H1 (cell line): Measurements from ENCODE around the gene CXCL12. TPM values are rescaled to one million over a fixed set of nuclear protein-coding genes. Genes with fewer than 3 reads are reported as not detected.

Experiments used
- CTCF ChIA-PET: fragments of 300-600 bp; sonication (Branson Sonifier 250); formaldehyde crosslinking; loops from one replicate; lab custom pipeline; 2021; ENCODE audit not compliant: partially characterized antibody; lab: Charles Lee
- POLR2A ChIA-PET: fragments of 300-600 bp; sonication (Branson Sonifier 250); formaldehyde crosslinking; loops from one replicate; lab custom pipeline; 2021; ENCODE audit warnings: inconsistent platforms; ENCODE audit not compliant: partially characterized antibody; lab: Charles Lee
- DNase-seq, 2 experiments: peaks; one replicate each; pipeline versions ENCODE4 v3.0.0 to v3.0.0-alpha.2; 2010 to 2022; ENCODE audit warnings: low spot score in 2 of 2, low read depth in 1 of 2, mixed read lengths in 1 of 2
- FAIRE-seq: peaks from 2 replicates; lab custom pipeline; 2011; peaks lifted over from hg19 to GRCh38; lab: Jason Lieb, UNC
- H2AFZ ChIP-seq: 2 replicates; pipeline ENCODE4 v1.8.1; 2012; ENCODE audit warnings: low read length, inconsistent platforms
- H2AK5ac ChIP-seq: 2 replicates; pipeline ENCODE4 v1.6.1; 2013; ENCODE audit warnings: low read depth, low read length
- H2BK120ac ChIP-seq: replicated peaks from 2 replicates; pipeline ENCODE3; 2013; ENCODE audit warnings: low read depth, low read length, inconsistent platforms
- H2BK12ac ChIP-seq: 2 replicates; pipeline ENCODE4 v1.6.1; 2013; ENCODE audit warnings: low read depth, low read length
- H2BK15ac ChIP-seq: 2 replicates; pipeline ENCODE4 v1.6.1; 2013; ENCODE audit warnings: low read length
- H2BK20ac ChIP-seq: 2 replicates; pipeline ENCODE4 v1.6.1; 2013; ENCODE audit warnings: low read length
- H2BK5ac ChIP-seq: 2 replicates; pipeline ENCODE4 v1.6.1; 2013; ENCODE audit warnings: low read depth, low read length
- H3K14ac ChIP-seq: 2 replicates; pipeline ENCODE4 v1.6.1; 2013; ENCODE audit warnings: inconsistent platforms; ENCODE audit not compliant: insufficient read length
- H3K18ac ChIP-seq: 2 replicates; pipeline ENCODE4 v1.6.1; 2013; ENCODE audit warnings: low read length; ENCODE audit errors: extremely low read depth
- H3K23ac ChIP-seq: 2 replicates; pipeline ENCODE4 v1.6.1; 2013; ENCODE audit warnings: inconsistent platforms; ENCODE audit not compliant: insufficient read length
- H3K23me2 ChIP-seq: 2 replicates; pipeline ENCODE4 v1.6.1; 2013; ENCODE audit warnings: low read depth, low read length
- H3K27ac ChIP-seq: 2 replicates; pipeline ENCODE4 v1.6.1; 2011; ENCODE audit warnings: low read depth, low read length, inconsistent platforms
- H3K27me3 ChIP-seq, 4 experiments: replicated peaks in 1 of 4; 1 replicate in 1 of 4; 2 replicates in 3 of 4; pipeline versions ENCODE4 v1.6.1 to v1.8.1; 2011 to 2013; ENCODE audit warnings: low read length in 3 of 4, mild to moderate bottlenecking in 3 of 4, inconsistent platforms in 2 of 4, mixed read lengths in 2 of 4, moderate library complexity in 1 of 4; ENCODE audit not compliant: control insufficient read depth in 3 of 4, insufficient read depth in 3 of 4; ENCODE audit errors: extremely low read depth in 1 of 4
- H3K36me3 ChIP-seq, 4 experiments: 2 replicates each; pipeline versions ENCODE4 v1.6.1 to v1.8.1; 2011 to 2013; ENCODE audit warnings: mild to moderate bottlenecking in 4 of 4, low read length in 3 of 4, moderate library complexity in 2 of 4, control low read depth in 1 of 4, inconsistent platforms in 1 of 4; ENCODE audit not compliant: insufficient read depth in 4 of 4, control insufficient read depth in 2 of 4
- H3K4ac ChIP-seq: replicated peaks from 2 replicates; pipeline ENCODE3; 2013; ENCODE audit warnings: low read length, low read depth, mixed read lengths, inconsistent platforms; ENCODE audit not compliant: insufficient read length
- H3K4me1 ChIP-seq, 4 experiments: replicated peaks in 1 of 4; 1 replicate in 1 of 4; 2 replicates in 3 of 4; pipeline versions ENCODE4 v1.6.1 to v1.8.1; 2011 to 2013; ENCODE audit warnings: low read length in 3 of 4, inconsistent platforms in 2 of 4, mixed read lengths in 1 of 4; ENCODE audit not compliant: insufficient read depth in 4 of 4, control insufficient read depth in 3 of 4
- H3K4me2 ChIP-seq, 2 experiments: 2 replicates each; pipeline versions ENCODE4 v1.6.1 to v1.8.1; 2011 to 2013; ENCODE audit warnings: low read depth in 2 of 2, low read length in 2 of 2, control low read depth in 1 of 2, inconsistent platforms in 1 of 2, mild to moderate bottlenecking in 1 of 2; ENCODE audit not compliant: insufficient read depth in 1 of 2
- H3K4me3 ChIP-seq, 4 experiments: fragments of 200-600, 300-600 bp in 1 of 4; sonication (generic), shearing (Covaris generic), sonication (Bioruptor Twin) in 1 of 4; 2 replicates each; pipeline versions ENCODE4 v1.5.1 to v1.8.1; 2011 to 2016; ENCODE audit warnings: low read length in 4 of 4, low read depth in 3 of 4, control low read depth in 2 of 4, inconsistent platforms in 2 of 4, mild to moderate bottlenecking in 2 of 4, mixed read lengths in 1 of 4, moderate library complexity in 1 of 4; ENCODE audit not compliant: insufficient read depth in 2 of 4; ENCODE audit errors: extremely low read depth in 1 of 4
- H3K56ac ChIP-seq: replicated peaks from 2 replicates; pipeline ENCODE3; 2013; ENCODE audit warnings: low read depth, mild to moderate bottlenecking, mixed read lengths, low read length, inconsistent platforms; ENCODE audit not compliant: insufficient read length
- H3K79me1 ChIP-seq: 2 replicates; pipeline ENCODE4 v1.6.1; 2013; ENCODE audit warnings: low read depth, low read length, control low read depth
- H3K79me2 ChIP-seq, 2 experiments: 2 replicates each; pipeline versions ENCODE4 v1.6.1 to v1.8.1; 2012 to 2013; ENCODE audit warnings: low read length in 2 of 2, mild to moderate bottlenecking in 2 of 2, inconsistent platforms in 1 of 2; ENCODE audit not compliant: insufficient read depth in 2 of 2, control insufficient read depth in 1 of 2
- H3K9ac ChIP-seq, 4 experiments: replicated peaks in 1 of 4; 1 replicate in 1 of 4; 2 replicates in 3 of 4; pipeline versions ENCODE4 v1.6.1 to v1.8.1; 2011 to 2013; ENCODE audit warnings: low read depth in 3 of 4, low read length in 3 of 4, control low read depth in 2 of 4, mild to moderate bottlenecking in 2 of 4, moderate library complexity in 2 of 4, inconsistent platforms in 1 of 4; ENCODE audit errors: extremely low read depth in 1 of 4
- H3K9me3 ChIP-seq, 2 experiments: 2 replicates each; pipeline versions ENCODE4 v1.6.1 to v1.8.1; 2012 to 2013; ENCODE audit warnings: mild to moderate bottlenecking in 2 of 2, moderate library complexity in 2 of 2, control low read depth in 1 of 2, inconsistent platforms in 1 of 2, low read depth in 1 of 2, low read length in 1 of 2, mixed read lengths in 1 of 2; ENCODE audit not compliant: insufficient read depth in 2 of 2
- H4K20me1 ChIP-seq, 2 experiments: replicated peaks in 1 of 2; 2 replicates each; pipeline versions ENCODE3 to v1.8.1; 2011 to 2013; ENCODE audit warnings: inconsistent platforms in 2 of 2, low read length in 2 of 2, mild to moderate bottlenecking in 1 of 2; ENCODE audit not compliant: insufficient read depth in 2 of 2, control insufficient read depth in 1 of 2
- H4K5ac ChIP-seq: 2 replicates; pipeline ENCODE4 v1.6.1; 2013; ENCODE audit warnings: low read length, low read depth, mixed read lengths, inconsistent platforms; ENCODE audit not compliant: insufficient read length
- H4K8ac ChIP-seq: 2 replicates; pipeline ENCODE4 v1.8.0; 2013; ENCODE audit warnings: mild to moderate bottlenecking, moderate library complexity, low read length, inconsistent platforms; ENCODE audit not compliant: insufficient read depth; ENCODE audit errors: extremely low read depth
- H4K91ac ChIP-seq: replicated peaks from 2 replicates; pipeline ENCODE3; 2013; ENCODE audit warnings: low read length, mixed read lengths, inconsistent platforms; ENCODE audit not compliant: insufficient read length
- ATF2 ChIP-seq: IDR thresholded peaks from 2 replicates; pipeline ENCODE4 v1.6.1; 2012; ENCODE audit warnings: low read length, inconsistent platforms
- BCL11A ChIP-seq, 2 experiments: IDR thresholded peaks; one replicate each; pipeline ENCODE4 v1.6.1; 2011; ENCODE audit warnings: low read depth in 2 of 2, low read length in 2 of 2, mild to moderate bottlenecking in 2 of 2
- FOSL1 ChIP-seq: IDR thresholded peaks from 2 replicates; pipeline ENCODE4 v1.6.1; 2011; ENCODE audit warnings: mild to moderate bottlenecking, low read depth, low read length, moderate library complexity; ENCODE audit not compliant: insufficient read depth
- GTF2F1 ChIP-seq: IDR thresholded peaks from 2 replicates; pipeline ENCODE4 v1.6.1; 2012; ENCODE audit warnings: low read depth, low read length, improper control_type of control experiment, borderline replicate concordance
- HDAC6 ChIP-seq: IDR thresholded peaks from one replicate; pipeline ENCODE4 v1.7.1; 2012; ENCODE audit warnings: low read depth, mild to moderate bottlenecking, inconsistent platforms, low read length, moderate library complexity
- KDM5A ChIP-seq: fragments of 200-600 bp; IDR thresholded peaks from 2 replicates; pipeline ENCODE4 v1.7.1; 2012; ENCODE audit warnings: mild to moderate bottlenecking, low read length, inconsistent platforms, mixed read lengths
- RBBP5 ChIP-seq: IDR thresholded peaks from 2 replicates; pipeline ENCODE4 v1.7.1; 2012; ENCODE audit warnings: low read depth, mild to moderate bottlenecking, inconsistent platforms, low read length, moderate library complexity, borderline replicate concordance
- RFX5 ChIP-seq: IDR thresholded peaks from 2 replicates; pipeline ENCODE4 v1.6.1; 2011; ENCODE audit warnings: low read depth, low read length, improper control_type of control experiment, borderline replicate concordance
- SIN3A ChIP-seq, 2 experiments: IDR thresholded peaks in 1 of 2; conservative IDR thresholded peaks in 1 of 2; 2 replicates each; pipeline ENCODE4 v1.6.1; 2011 to 2012; ENCODE audit warnings: low read length in 2 of 2, improper control_type of control experiment in 1 of 2, low read depth in 1 of 2, mild to moderate bottlenecking in 1 of 2
- SIX5 ChIP-seq: IDR thresholded peaks from 2 replicates; pipeline ENCODE4 v1.6.1; 2011; ENCODE audit warnings: mild to moderate bottlenecking, low read depth, low read length
- SRF ChIP-seq: IDR thresholded peaks from 2 replicates; pipeline ENCODE4 v1.6.1; 2011; ENCODE audit warnings: mild to moderate bottlenecking, low read depth, low read length, moderate library complexity
- TBP ChIP-seq: IDR thresholded peaks from 2 replicates; pipeline ENCODE4 v1.6.1; 2011; ENCODE audit warnings: low read depth, low read length, improper control_type of control experiment
- ZNF274 ChIP-seq: IDR thresholded peaks from 2 replicates; pipeline ENCODE4 v1.7.0; 2012; ENCODE audit warnings: low read length, borderline replicate concordance; ENCODE audit errors: extremely low read depth
- WGBS, 2 experiments: shearing (Covaris generic) in 1 of 2; methylation state at CpG; one replicate each; pipeline versions ENCODE4 v1.1.6 to v1.1.7; 2013 to 2015; ENCODE audit warnings: low lambda C conversion rate in 2 of 2, mixed read lengths in 2 of 2, inconsistent platforms in 1 of 2, low coverage in 1 of 2, missing lambda C conversion rate in 1 of 2; ENCODE audit not compliant: insufficient replicate concordance in 2 of 2, insufficient coverage in 1 of 2, insufficient read length in 1 of 2; ENCODE audit errors: extremely low coverage in 1 of 2, missing lambda C conversion rate in 1 of 2; 5-methylcytosine and 5-hydroxymethylcytosine counted together
- polyA plus RNA-seq, 7 experiments: library from polyadenylated mRNA; depleted of rRNA in 3 of 7; stranded (reverse) in 5 of 7; unstranded in 2 of 7; fragments of >200 nt in 5 of 7; fragments of 200-250 nt in 2 of 7; gene quantifications; 1 replicate in 5 of 7; 2 replicates in 1 of 7; 4 replicates in 1 of 7; pipeline versions ENCODE4 v1.2.1 to v1.2.3, GENCODE V29; 2011 to 2013; ENCODE audit warnings: missing spikeins in 2 of 7, mixed read lengths in 2 of 7
- total RNA-seq: library from RNA; stranded (reverse); fragmentation: NEBNext Ultra II Directional; extraction: Animal tissue kit (Norgen Biotek cat#: 25700); gene quantifications from 2 replicates; pipeline ENCODE4 v1.2.1, GENCODE V29; 2021

CXCL12 gene
- total and polyA plus RNA-seq, 2 of the 8 experiments (the other 6 are each of a cell fraction or from before 2014, with no cell fraction given): 51.4 to 53.8 TPM

- no peak overlapping the region for H2AFZ ChIP-seq
- H2BK20ac ChIP-seq: no peak overlapping the region
- H3K27ac ChIP-seq: no peak overlapping the region
- no peak overlapping the region for H3K4me3 ChIP-seq
- DNase-seq (no peak), FAIRE-seq (no peak)
- no peak overlapping the region for H2BK15ac ChIP-seq
- H2BK12ac ChIP-seq: no peak overlapping the region
- H4K20me1 ChIP-seq: no peaks in the 10 kb centered on the region
- no peak overlapping the region for H3K4me2 ChIP-seq
- no peaks in the 10 kb centered on the region; a peak in 1 of 7 replicates for H3K4me1 ChIP-seq
- H3K4ac ChIP-seq: no peak overlapping the region
- POLR2A ChIA-PET: no interaction called here
- H3K18ac ChIP-seq: no peak overlapping the region
- H4K5ac ChIP-seq: no peak overlapping the region
- H3K23me2 ChIP-seq: no peaks in the 10 kb centered on the region
- CTCF ChIA-PET: interaction anchor here (1.0 to 1.2 kb wide), 2 partner anchors 18 to 25 kb away, joined by 3 read pairs; no protein-coding TSS in a partner anchor
- H3K23ac ChIP-seq: no peak overlapping the region
- no peak overlapping the region for H3K14ac ChIP-seq
- H3K79me1 ChIP-seq: no peaks in the 10 kb centered on the region
- H3K56ac ChIP-seq: no peak overlapping the region
- no peak overlapping the region for H3K9ac ChIP-seq
- H2BK120ac ChIP-seq: no peak overlapping the region
- no peak overlapping the region for H4K8ac ChIP-seq
- H3K27me3 ChIP-seq: no peaks in the 10 kb centered on the region
- WGBS, 2 experiments: 100% methylated on average over 5 of the region's 5 CpGs; no CpG with 5 or more reads in 1 of the 2 experiments
- H2BK5ac ChIP-seq: no peak overlapping the region
- H3K9me3 ChIP-seq: peaks cover 8 to 10% of the 10 kb centered on the region in 2 experiments; a peak in 2 of 4 replicates
- no peak overlapping the region for H4K91ac ChIP-seq
- H3K79me2 ChIP-seq: no peaks in the 10 kb centered on the region
- peaks cover 0 to 3% (median 0%) of the 10 kb centered on the region in 4 experiments; a peak in 1 of 8 replicates for H3K36me3 ChIP-seq
- H2AK5ac ChIP-seq: no peak overlapping the region
- TF ChIP-seq ATF2 (no peak), FOSL1 (no peak), RFX5 (no peak), RBBP5 (no peak), SIN3A (conservative IDR thresholded peaks at IDR 0.05 in 1 of 2, IDR thresholded peaks at IDR 0.05 in 1 of 2; ENCODE audit: low read depth in 1 of 2, low read length in 2 of 2) (no peak), HDAC6 (no peak), SRF (no peak), BCL11A (IDR thresholded peaks at IDR 0.05; ENCODE audit: low read depth in 2 of 2, low read length in 2 of 2) (no peak), KDM5A (no peak), TBP (no peak), ZNF274 (no peak), GTF2F1 (no peak), SIX5 (no peak)
Measured at GRCh38 chr10:44411251-44411650, 26.4 kb upstream of the CXCL12 start.
